ENCODE measurements around the gene MPDZ. TPM values are rescaled to one million over a fixed set of nuclear protein-coding genes. Genes with fewer than 3 reads are reported as not detected.

The MPDZ gene
- total RNA-seq, 1 experiment from 2014 or later, result 46.7 TPM

- H2BK15ac ChIP-seq (ENCODE audit: low read depth, low read length), result no peak overlapping the region
- no CpG with 5 or more reads among the region's 5 CpGs for WGBS (ENCODE audit: extremely low coverage, insufficient read length, low lambda C conversion rate)
- no peak overlapping the region for H3K27ac ChIP-seq (ENCODE audit: insufficient read length, low read depth, low read length)
Observed at GRCh38 chr9:13141629-13142028, 137.9 kb downstream of the MPDZ start.

More at GRCh38 chr9:13141629-13142028, 137.9 kb downstream of the MPDZ start:
- no peaks in the 10 kb centered on the region for H3K23me2 ChIP-seq (ENCODE audit: insufficient read length, low read depth, low read length, poor library complexity, severe bottlenecking)
- H3K9ac ChIP-seq (ENCODE audit: extremely low read depth, insufficient read length, low read length), result no peak overlapping the region
- no peak overlapping the region for H2BK20ac ChIP-seq (ENCODE audit: low read depth, low read length, poor library complexity, severe bottlenecking)
- no peak overlapping the region for H4K91ac ChIP-seq (ENCODE audit: insufficient read length, low read depth, low read length)
- no peaks in the 10 kb centered on the region for H3K9me3 ChIP-seq (ENCODE audit: control insufficient read depth, low read depth, low read length)
- DNase-seq, result no peak
- Mint-ChIP-seq H3K4me1 (peaks cover 28 to 29% of the 10 kb centered on the region in 2 experiments), H3K9me3 (no peaks in the 10 kb centered on the region), H3K4me3 (no peak overlapping the region), H3K27me3 (ENCODE audit: low read depth) (no peaks in the 10 kb centered on the region), H3K36me3 (ENCODE audit: insufficient read depth in 1 of 3, low read depth in 3 of 3) (peaks cover 3 to 21% (median 9%) of the 10 kb centered on the region in 3 experiments), H3K27ac (no peak overlapping the region)
- H3K4ac ChIP-seq (ENCODE audit: low read depth, low read length), result no peak overlapping the region
- no peak overlapping the region for H2AK5ac ChIP-seq (ENCODE audit: insufficient read length, low read length)
- H3K27me3 ChIP-seq (ENCODE audit: insufficient read depth, low read length), result no peaks in the 10 kb centered on the region
- no peaks in the 10 kb centered on the region for H3K79me1 ChIP-seq (ENCODE audit: insufficient read depth, low read depth, low read length, poor library complexity, severe bottlenecking)
- H4K20me1 ChIP-seq (ENCODE audit: control insufficient read depth, insufficient read depth, insufficient read length), result no peaks in the 10 kb centered on the region
- no peaks in the 10 kb centered on the region for H3K79me2 ChIP-seq (ENCODE audit: insufficient read depth, low read length)
- no peak overlapping the region for H4K8ac ChIP-seq (replicated peaks; ENCODE audit: insufficient read length, low read depth, low read length)
- H2BK5ac ChIP-seq (ENCODE audit: insufficient read length, low read length), result no peak overlapping the region
- H3T11ph ChIP-seq (ENCODE audit: low read length), result no peak overlapping the region
- TF ChIP-seq CTCF (conservative IDR thresholded peaks at IDR 0.05), result no peak
- no peak overlapping the region for H2BK12ac ChIP-seq (ENCODE audit: insufficient read length, low read depth, low read length)
- H3K14ac ChIP-seq (ENCODE audit: insufficient read depth, low read length), result no peak overlapping the region
- no peak overlapping the region for H2AFZ ChIP-seq (ENCODE audit: low read length)
- no peak overlapping the region for H4K5ac ChIP-seq (ENCODE audit: insufficient read length, low read depth, low read length)
- H2BK120ac ChIP-seq (ENCODE audit: low read depth, low read length, poor library complexity, severe bottlenecking), result no peak overlapping the region
- H3K23ac ChIP-seq (ENCODE audit: insufficient read length, low read depth, low read length), result no peak overlapping the region
- no peak overlapping the region for H3K4me2 ChIP-seq (ENCODE audit: insufficient read depth, insufficient read length, low read length)
- no peak overlapping the region for H3K56ac ChIP-seq (ENCODE audit: insufficient read length, low read depth, low read length)
- peaks cover 5% of the 10 kb centered on the region; the same call in 1 of the 2 replicates for H3K4me1 ChIP-seq (ENCODE audit: insufficient read depth, low read length)
- no peak overlapping the region for H3K18ac ChIP-seq (ENCODE audit: insufficient read length, low read depth, low read length)
